ENCODE data around the gene GOLGA1.

Gene GOLGA1

DNA sequence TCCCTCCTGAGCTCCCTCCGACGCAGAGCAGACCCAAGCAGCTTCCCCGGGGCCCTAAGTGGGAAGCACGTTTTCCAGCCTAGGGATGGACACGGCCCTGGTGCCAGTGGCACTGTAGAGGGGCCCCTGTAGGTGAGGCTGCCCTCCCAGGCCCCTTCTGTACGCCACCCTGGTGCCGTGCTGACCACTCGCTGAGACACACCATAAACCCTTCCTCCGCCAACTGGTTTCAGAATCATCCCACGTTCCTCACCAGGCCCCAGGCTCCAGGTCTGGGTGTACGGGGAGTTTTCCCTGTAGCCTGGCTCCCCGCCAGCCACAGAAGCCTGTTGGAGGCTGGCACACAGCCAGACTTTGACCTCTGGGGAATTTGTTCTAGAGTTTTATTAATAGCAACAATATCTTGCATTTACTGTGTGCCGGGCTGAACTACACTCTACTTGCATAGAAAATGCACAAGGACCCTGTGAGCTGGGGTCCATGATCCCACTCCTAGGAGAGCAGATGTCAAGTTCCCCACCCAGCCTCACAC is 105.8 kb downstream of the GOLGA1 start:
- no peak for TF ChIP-seq CTCF (IDR thresholded peaks at IDR 0.05; ENCODE audit: low read depth, low read length, missing control alignments)
- DNase-seq (ENCODE audit: low read depth) = no peak
- H3K4me3 ChIP-seq (ENCODE audit: low read depth, low read length) = no peak overlapping the region

GRCh38 chr9:124834591-124834990 is 106.3 kb downstream of the GOLGA1 start:
- no peak for TF ChIP-seq CTCF (IDR thresholded peaks at IDR 0.05; ENCODE audit: low read depth, low read length, missing control alignments)
- H3K4me3 ChIP-seq (ENCODE audit: low read depth, low read length) = no peak overlapping the region
- DNase-seq (ENCODE audit: low read depth) = no peak

DNA sequence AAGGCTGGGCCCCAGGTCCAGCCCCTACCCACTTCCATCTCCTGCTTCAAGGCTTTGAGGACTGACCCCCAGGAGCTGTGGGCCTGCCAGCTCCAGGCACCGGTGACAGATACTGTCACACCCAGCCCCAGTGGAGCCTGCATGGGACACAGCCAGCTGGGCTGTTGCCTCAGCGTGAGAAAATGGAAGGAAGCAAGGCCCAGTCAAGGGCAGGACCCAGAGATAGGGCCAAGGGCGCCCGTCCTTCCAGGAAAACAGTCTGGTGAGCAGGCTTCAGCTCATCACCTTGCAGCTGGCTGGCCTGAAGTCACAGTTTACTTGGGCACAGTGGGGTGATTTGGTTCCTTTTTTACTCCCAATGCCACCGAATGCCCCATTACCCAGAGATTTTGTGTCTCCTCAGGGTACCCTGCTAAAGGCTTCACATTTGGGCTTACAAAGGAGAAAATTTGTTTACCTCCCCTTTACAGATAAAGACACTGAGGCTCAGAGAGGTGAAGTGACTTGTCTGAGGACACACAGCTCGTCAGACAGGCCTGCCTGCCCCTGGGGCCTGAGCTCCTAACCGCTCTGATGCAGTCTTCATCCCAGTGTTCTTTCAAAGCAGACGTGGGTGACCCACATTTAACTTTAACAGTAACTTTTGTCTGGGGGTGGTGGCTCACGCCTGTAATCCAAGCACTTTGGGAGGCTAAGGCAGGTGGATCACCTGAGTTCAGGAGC is 109.1 kb downstream of the GOLGA1 start:
- H3K4me3 ChIP-seq (ENCODE audit: low read depth, low read length) = no peak overlapping the region
- DNase-seq (ENCODE audit: low read depth) = no peak
- no peak for TF ChIP-seq CTCF (IDR thresholded peaks at IDR 0.05; ENCODE audit: low read depth, low read length, missing control alignments)

- no peak overlapping the region for H3K4me3 ChIP-seq (ENCODE audit: low read depth, low read length)
- DNase-seq (ENCODE audit: low read depth) = no peak
- TF ChIP-seq CTCF (IDR thresholded peaks at IDR 0.05; ENCODE audit: low read depth, low read length, missing control alignments) = no peak
Measured at GRCh38 chr9:124830593-124830992, 110.3 kb downstream of the GOLGA1 start.

DNA sequence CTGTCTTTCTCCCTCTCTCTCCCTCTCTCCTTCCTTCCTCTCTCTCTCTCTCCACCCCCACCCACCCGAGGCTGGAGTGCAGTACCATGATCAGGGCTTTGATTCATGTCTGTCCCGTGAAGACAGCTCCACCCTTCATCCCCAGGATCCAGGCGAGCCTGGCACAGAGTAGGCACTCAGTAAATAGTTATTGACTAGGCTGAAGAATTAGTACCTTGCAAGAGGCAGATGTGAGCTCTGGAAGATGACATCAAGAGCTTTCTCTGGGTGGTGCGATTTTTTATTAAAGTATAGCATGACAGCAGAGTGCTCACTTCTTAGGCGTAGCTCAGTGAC is 111.6 kb downstream of the GOLGA1 start:
- no peak for TF ChIP-seq CTCF (IDR thresholded peaks at IDR 0.05; ENCODE audit: low read depth, low read length, missing control alignments)
- H3K4me3 ChIP-seq (ENCODE audit: low read depth, low read length) = no peak overlapping the region
- no peak for DNase-seq (ENCODE audit: low read depth)

DNA sequence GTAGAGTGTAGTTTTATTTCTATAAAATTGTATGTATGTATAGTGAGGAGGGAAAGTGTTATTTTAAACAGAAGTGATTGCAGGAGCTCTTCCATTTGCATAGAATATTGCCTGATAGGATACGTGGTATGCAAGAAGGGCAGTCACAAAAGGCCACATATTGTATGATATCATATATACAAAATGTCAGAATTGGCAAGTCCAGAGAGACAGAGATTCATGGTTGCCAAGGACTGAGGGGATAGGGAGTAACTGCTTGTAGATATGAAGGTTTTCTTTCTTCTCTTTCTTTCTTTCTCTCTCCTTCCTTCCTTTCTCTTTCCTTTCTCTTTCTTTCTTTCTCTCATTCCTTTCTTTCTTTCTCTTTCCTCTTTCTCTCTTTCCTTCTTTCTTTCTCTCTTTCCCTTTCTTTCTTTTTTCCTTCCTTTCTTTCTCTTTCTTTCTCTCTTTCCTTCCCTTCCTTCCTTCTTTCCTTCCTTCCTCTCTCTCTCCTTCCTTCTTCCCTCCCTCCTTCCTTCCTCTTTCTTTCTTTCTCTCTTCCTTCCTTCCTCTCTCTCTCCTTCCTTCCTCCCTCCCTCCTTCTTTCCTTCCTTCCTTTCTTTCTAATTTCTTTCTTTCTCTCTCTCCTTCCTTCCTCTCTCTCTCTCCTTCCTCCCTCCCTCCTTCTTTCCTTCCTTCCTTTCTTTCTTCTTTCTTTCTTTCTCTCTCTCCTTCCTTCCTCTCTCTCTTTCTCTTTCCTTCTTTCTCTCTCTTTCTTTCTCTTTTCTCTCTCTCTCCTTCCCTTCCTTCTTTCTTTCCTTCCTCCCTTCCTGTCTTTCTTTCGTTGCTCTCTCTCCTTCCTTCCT is 112.2 kb downstream of the GOLGA1 start:
- H3K4me3 ChIP-seq (ENCODE audit: low read depth, low read length) = no peak overlapping the region
- no peak for DNase-seq (ENCODE audit: low read depth)
- no peak for TF ChIP-seq CTCF (IDR thresholded peaks at IDR 0.05; ENCODE audit: low read depth, low read length, missing control alignments)

Data from GM12864 (cell line).